22Rv1 (cell line): ENCODE data around the gene PACS1.

Experiments
- H3K27ac ChIP-seq: fragments of 450-650 bp; 2 replicates; pipeline ENCODE4 v1.5.1; 2017
- ZFX ChIP-seq: fragments of 450-650 bp; IDR thresholded peaks from 2 replicates; pipeline ENCODE4 v1.6.1; 2017; ENCODE audit warnings: antibody characterized with exemption, borderline replicate concordance
- TF ChIP-seq, protein P1 (sequence below): fragments of 450-650 bp; IDR thresholded peaks from 2 replicates; pipeline ENCODE4 v1.5.1; 2017; ENCODE audit warnings: mild to moderate bottlenecking

Gene PACS1

GRCh38 chr11:66224226-66224855, 154.3 kb downstream of the PACS1 start:
- no peak overlapping the region for H3K27ac ChIP-seq
- TF ChIP-seq ZFX, result no peak
- TF ChIP-seq, protein P1, sequence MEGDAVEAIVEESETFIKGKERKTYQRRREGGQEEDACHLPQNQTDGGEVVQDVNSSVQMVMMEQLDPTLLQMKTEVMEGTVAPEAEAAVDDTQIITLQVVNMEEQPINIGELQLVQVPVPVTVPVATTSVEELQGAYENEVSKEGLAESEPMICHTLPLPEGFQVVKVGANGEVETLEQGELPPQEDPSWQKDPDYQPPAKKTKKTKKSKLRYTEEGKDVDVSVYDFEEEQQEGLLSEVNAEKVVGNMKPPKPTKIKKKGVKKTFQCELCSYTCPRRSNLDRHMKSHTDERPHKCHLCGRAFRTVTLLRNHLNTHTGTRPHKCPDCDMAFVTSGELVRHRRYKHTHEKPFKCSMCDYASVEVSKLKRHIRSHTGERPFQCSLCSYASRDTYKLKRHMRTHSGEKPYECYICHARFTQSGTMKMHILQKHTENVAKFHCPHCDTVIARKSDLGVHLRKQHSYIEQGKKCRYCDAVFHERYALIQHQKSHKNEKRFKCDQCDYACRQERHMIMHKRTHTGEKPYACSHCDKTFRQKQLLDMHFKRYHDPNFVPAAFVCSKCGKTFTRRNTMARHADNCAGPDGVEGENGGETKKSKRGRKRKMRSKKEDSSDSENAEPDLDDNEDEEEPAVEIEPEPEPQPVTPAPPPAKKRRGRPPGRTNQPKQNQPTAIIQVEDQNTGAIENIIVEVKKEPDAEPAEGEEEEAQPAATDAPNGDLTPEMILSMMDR, result no peak

DNA sequence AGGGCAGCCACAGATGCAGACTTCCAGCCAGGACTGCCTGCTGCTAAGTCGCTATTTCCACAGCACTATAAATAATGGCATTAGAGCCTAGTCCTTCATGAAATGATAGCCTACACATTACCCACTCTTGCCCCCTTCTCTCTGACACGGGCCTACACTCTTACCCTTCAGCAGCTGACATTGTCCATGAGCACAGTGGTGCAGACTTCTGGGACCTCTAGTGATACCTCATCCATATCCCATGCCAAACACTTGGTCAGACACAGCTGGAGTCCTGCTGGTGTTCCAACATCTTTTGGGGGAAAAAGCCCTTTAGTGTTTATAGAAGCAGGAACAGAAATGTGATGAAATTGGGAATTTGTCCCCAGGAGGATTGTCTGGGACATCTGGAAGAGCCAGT, 155.0 kb downstream of the PACS1 start:
- no peak overlapping the region for H3K27ac ChIP-seq
- TF ChIP-seq, protein P1, result no peak

DNA sequence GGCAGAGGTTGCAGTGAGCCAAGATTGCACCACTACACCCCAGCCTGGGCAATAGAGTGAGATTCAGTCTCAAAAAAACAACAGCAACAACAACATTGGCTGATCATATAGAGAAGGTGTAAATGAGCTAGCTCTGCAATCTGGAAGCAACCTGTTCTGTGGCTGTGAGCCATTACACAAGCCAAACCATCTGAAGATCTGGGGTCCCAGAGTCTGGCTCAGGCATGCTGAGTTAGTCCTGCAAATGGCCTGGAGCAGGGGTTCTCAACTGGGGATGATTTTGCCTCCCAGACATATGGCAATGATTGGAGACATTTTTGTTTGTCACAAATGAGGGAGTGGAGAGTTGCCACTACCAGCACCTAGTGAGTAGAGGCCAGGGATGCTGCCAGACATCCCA, 156.0 kb downstream of the PACS1 start:
- no peak overlapping the region for H3K27ac ChIP-seq
- no peak for TF ChIP-seq ZFX
- TF ChIP-seq, protein P1, result no peak

GRCh38 chr11:66227700-66228099, 157.6 kb downstream of the PACS1 start:
- TF ChIP-seq, protein P1, result no peak
- TF ChIP-seq ZFX, result no peak

GRCh38 chr11:66228521-66228920, 158.4 kb downstream of the PACS1 start:
- TF ChIP-seq, protein P1, result no peak
- TF ChIP-seq ZFX, result no peak
- peak overlapping the region; percentile 61 for H3K27ac ChIP-seq

More at GRCh38 chr11:66227700-66228099, 157.6 kb downstream of the PACS1 start:
- peak overlapping the region; percentile 61 for H3K27ac ChIP-seq

DNA sequence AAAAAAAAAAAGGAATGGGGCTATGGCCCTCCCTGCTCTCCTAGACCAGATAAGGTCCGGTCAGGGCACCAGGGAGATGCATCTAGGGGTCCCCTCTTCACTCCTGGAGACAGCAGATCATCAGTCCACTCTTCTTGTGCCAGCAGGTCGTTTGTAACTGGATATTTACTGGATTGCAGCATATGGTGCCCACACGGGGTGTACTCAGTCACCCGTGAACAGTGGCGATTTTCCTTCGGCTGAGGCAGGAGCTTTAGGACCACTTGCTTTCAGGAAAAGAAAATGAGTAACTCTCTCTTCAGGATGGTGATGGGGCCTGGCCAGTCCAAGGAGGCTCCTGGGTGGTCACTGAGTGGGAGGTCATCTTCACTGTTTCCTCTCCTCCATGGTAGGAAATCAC, 160.1 kb downstream of the PACS1 start:
- TF ChIP-seq ZFX, result no peak
- TF ChIP-seq, protein P1, result no peak

DNA sequence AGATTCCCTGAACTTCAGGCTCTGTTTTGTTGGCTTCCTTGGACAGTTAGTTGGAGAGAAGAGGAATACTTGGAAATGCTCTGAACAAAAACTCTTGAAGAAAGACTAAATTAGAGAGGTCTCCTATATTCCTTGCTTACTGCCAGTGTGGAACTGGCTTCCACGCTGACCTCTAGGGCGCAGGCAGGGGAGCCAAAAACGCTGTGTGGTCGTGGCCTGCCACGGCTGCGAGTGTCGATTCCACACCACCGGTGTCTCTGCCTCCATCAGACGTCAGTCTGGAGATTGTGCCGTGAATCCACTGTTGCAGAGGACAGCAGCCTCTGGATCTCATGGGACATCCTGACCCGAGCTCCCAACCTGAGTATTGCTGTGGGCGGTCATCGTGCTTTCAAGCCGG, 160.9 kb downstream of the PACS1 start:
- no peak for TF ChIP-seq ZFX
- TF ChIP-seq, protein P1, result no peak
- no peak overlapping the region for H3K27ac ChIP-seq

More for the DNA sequence above, 160.1 kb downstream of the PACS1 start:
- H3K27ac ChIP-seq, result no peak overlapping the region
